ENCODE measurements around the gene AGPAT4. TPM values are rescaled to one million over a fixed set of nuclear protein-coding genes. Genes with fewer than 3 reads are reported as not detected.

Gene AGPAT4
- total RNA-seq, 1 experiment from 2014 or later, result 10.1 TPM

DNA sequence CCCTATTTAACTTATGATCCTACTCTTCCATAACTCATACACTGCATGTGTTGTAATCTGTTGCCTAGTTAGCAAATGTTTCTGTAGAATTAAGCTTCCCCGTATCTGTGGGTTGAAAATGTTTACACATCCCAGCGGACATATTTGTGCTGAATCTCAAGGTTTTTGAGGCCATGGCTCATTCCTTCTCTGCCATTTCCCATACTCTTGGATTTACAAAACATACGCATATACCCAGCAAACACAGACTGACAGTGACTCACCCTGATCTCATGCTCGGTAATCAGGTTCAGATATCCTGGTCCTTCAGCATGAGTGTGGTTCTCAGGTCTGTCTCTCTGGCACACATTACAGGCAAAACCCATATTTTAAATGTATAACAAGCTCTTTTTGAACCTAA lies 58.7 kb downstream of the AGPAT4 start:
- CTCF ChIA-PET, result no interaction called here
- POLR2A ChIA-PET (ENCODE audit: low non-redundant PET), result no interaction called here
- TF ChIP-seq, protein P1, sequence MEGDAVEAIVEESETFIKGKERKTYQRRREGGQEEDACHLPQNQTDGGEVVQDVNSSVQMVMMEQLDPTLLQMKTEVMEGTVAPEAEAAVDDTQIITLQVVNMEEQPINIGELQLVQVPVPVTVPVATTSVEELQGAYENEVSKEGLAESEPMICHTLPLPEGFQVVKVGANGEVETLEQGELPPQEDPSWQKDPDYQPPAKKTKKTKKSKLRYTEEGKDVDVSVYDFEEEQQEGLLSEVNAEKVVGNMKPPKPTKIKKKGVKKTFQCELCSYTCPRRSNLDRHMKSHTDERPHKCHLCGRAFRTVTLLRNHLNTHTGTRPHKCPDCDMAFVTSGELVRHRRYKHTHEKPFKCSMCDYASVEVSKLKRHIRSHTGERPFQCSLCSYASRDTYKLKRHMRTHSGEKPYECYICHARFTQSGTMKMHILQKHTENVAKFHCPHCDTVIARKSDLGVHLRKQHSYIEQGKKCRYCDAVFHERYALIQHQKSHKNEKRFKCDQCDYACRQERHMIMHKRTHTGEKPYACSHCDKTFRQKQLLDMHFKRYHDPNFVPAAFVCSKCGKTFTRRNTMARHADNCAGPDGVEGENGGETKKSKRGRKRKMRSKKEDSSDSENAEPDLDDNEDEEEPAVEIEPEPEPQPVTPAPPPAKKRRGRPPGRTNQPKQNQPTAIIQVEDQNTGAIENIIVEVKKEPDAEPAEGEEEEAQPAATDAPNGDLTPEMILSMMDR (conservative IDR thresholded peaks at IDR 0.05; ENCODE audit: low read depth, low read length), result no peak
- no peak for TF ChIP-seq EZH2 (IDR thresholded peaks at IDR 0.05; ENCODE audit: borderline replicate concordance, low read depth, low read length, poor library complexity, severe bottlenecking)

DNA sequence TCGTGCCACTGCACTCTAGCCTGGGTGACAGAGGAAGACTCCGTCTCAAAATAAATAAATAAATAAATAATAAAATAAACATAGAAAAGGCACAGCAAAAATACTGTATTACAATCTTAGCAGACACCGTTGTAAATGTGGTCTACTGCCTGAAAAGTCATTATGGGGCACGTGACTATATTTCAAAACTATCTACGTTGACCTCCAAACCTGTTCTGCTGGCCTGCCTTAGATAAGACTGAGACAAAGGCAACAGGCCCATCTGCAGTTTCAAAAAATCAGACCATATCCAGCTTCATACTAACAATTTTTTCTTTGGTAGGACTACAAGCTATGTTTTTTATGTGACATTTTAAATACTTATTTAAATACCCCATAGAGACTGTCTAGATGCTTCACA lies 59.1 kb downstream of the AGPAT4 start:
- no peak overlapping the region for H3K27ac ChIP-seq (ENCODE audit: low read depth, low read length, poor library complexity, severe bottlenecking)
- DNase-seq (ENCODE audit: low spot score), result no peak
- no peaks in the 10 kb centered on the region for H3K36me3 ChIP-seq (ENCODE audit: insufficient read depth, low read length, poor library complexity, severe bottlenecking)
- intact Hi-C loops (cut with micrococcal nuclease; ENCODE audit: unreplicated experiment), result no loop called here
- CTCF ChIA-PET, result no interaction called here
- POLR2A ChIA-PET (ENCODE audit: low non-redundant PET), result no interaction called here
- H3K4me1 ChIP-seq (ENCODE audit: insufficient read depth, low read length, poor library complexity, severe bottlenecking), result no peaks in the 10 kb centered on the region
- BruUV-seq (replicated peaks), result no TSS peak
- H3K9me3 ChIP-seq (ENCODE audit: low read depth, low read length, poor library complexity, severe bottlenecking), result peaks cover 26% of the 10 kb centered on the region
- H3K4me3 ChIP-seq (ENCODE audit: low read depth, low read length, poor library complexity, severe bottlenecking), result no peak overlapping the region
- TF ChIP-seq, protein P1 (conservative IDR thresholded peaks at IDR 0.05; ENCODE audit: low read depth, low read length), result no peak
- no peak for TF ChIP-seq EZH2 (IDR thresholded peaks at IDR 0.05; ENCODE audit: borderline replicate concordance, low read depth, low read length, poor library complexity, severe bottlenecking)
- no peaks in the 10 kb centered on the region for H3K27me3 ChIP-seq (replicated peaks; ENCODE audit: insufficient read depth, low read depth, low read length, poor library complexity)

More for the DNA sequence above, 58.7 kb downstream of the AGPAT4 start:
- H3K36me3 ChIP-seq (ENCODE audit: insufficient read depth, low read length, poor library complexity, severe bottlenecking), result no peaks in the 10 kb centered on the region
- no peak for DNase-seq (ENCODE audit: low spot score)
- H3K27me3 ChIP-seq (replicated peaks; ENCODE audit: insufficient read depth, low read depth, low read length, poor library complexity), result no peaks in the 10 kb centered on the region
- H3K9me3 ChIP-seq (ENCODE audit: low read depth, low read length, poor library complexity, severe bottlenecking), result peaks cover 23% of the 10 kb centered on the region
- H3K4me1 ChIP-seq (ENCODE audit: insufficient read depth, low read length, poor library complexity, severe bottlenecking), result no peaks in the 10 kb centered on the region
- no peak overlapping the region for H3K27ac ChIP-seq (ENCODE audit: low read depth, low read length, poor library complexity, severe bottlenecking)
- no TSS peak for BruUV-seq (replicated peaks)
- intact Hi-C loops (cut with micrococcal nuclease; ENCODE audit: unreplicated experiment), result no loop called here
- H3K4me3 ChIP-seq (ENCODE audit: low read depth, low read length, poor library complexity, severe bottlenecking), result no peak overlapping the region

DNA sequence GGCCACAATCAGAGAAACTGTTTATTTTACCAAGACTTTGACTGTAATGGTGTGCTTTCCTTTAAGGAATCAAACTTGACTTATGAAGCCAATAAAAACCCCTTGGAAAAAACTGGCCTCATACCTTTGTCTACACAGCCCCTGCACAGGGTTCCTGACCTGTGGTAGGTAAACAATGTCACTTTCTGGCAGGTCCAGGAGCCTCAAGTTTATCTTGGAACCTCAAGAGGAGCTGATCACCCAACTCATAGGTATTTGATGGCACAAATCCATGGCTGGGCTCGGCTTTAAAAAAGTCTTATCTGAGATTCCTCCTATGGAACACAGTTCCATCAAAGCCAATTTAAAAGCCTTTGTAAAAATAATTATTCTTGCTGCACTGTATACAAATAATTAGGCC lies 61.0 kb downstream of the AGPAT4 start:
- Histone ChIP-seq H3K4me3 (ENCODE audit: low read depth, low read length, poor library complexity, severe bottlenecking) (no peak overlapping the region), H3K36me3 (ENCODE audit: insufficient read depth, low read length, poor library complexity, severe bottlenecking) (no peaks in the 10 kb centered on the region), H3K27me3 (replicated peaks; ENCODE audit: insufficient read depth, low read depth, low read length, poor library complexity) (no peaks in the 10 kb centered on the region), H3K4me1 (ENCODE audit: insufficient read depth, low read length, poor library complexity, severe bottlenecking) (no peaks in the 10 kb centered on the region), H3K9me3 (ENCODE audit: low read depth, low read length, poor library complexity, severe bottlenecking) (peaks cover 28% of the 10 kb centered on the region), H3K27ac (ENCODE audit: low read depth, low read length, poor library complexity, severe bottlenecking) (no peak overlapping the region)
- ChIA-PET POLR2A (ENCODE audit: low non-redundant PET) (no interaction called here), CTCF (no interaction called here)
- intact Hi-C loops (cut with micrococcal nuclease; ENCODE audit: unreplicated experiment), result no loop called here
- TF ChIP-seq, protein P1 (conservative IDR thresholded peaks at IDR 0.05; ENCODE audit: low read depth, low read length), result no peak
- no peak for TF ChIP-seq EZH2 (IDR thresholded peaks at IDR 0.05; ENCODE audit: borderline replicate concordance, low read depth, low read length, poor library complexity, severe bottlenecking)
- DNase-seq (ENCODE audit: low spot score), result no peak
- BruUV-seq (replicated peaks), result no TSS peak

All from A673 (cell line).